NOMO-1 treated with dmso at 0.1 percent for 144 hours (cell line): ENCODE measurements around the gene GSTT2B.
"Not testable (repeated sequence)": the region's sequence is repeated elsewhere in the genome, so short reads cannot be mapped to it uniquely, and the experiment has no call there.

Source experiments
- DNase-seq: peaks from one replicate; lab custom pipeline; 2025; ENCODE audit not compliant: unreplicated experiment; lab: John Stamatoyannopoulos, UW

GSTT2B gene

DNA sequence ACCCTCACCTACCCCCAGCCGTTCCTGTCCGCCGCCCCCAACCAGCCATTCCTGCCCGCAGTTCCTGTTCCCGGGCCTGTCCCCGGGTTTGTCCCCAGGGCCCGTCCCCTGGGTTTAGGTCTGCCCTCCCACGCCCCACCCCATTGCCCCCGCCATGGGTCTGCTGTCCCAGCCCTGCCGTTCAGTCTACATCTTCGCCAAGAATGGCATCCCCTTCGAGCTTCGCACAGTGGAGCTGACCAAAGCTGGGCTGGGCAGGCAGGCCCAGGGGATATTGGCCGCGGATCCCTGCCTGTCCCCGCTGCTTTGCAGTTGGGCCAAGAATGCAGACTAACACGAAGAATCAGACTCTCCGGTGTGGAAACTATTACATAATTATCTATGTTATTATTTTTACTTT, 11.2 kb downstream of the GSTT2B start:
- not testable (repeated sequence) for DNase-seq

DNA sequence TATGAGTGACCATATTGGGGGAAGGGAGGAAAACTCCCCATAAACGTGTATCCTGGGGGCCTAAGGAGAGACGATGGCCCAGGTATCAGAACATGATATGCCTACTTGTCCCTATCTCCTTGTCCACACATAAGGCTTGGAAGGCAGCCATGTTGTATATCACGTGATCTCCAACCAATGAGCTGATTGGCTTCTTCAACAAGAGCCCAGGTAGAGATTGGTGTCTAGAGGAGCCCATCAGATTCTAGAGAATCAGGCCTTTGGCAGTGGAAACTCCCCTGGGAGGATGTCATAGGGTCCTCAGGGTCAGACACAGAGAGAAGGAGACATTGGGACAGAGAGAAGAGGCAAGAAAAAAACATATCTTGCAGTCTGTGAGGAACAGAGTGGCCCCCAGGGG, 13.6 kb downstream of the GSTT2B start:
- DNase-seq: not testable (repeated sequence)

DNA sequence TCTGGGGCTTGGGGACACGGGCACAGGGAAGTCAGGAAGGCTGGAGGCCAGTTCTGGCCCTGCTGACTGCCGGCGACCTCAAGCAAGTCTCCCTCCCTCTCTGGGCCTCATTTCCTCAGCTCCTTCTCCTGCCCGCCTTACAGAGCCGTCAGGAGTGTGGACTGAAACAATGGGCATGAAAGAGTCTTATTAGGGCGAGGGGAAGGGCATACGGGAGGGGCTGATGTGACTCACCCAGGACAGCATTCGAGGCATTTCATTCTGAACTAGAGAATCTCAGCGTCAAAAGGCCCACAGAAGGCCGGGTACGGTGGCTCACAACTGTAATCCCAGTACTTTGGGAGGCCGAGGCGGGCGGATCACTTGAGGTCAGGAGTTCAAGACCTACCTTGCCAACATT, 20.8 kb downstream of the GSTT2B start:
- not testable (repeated sequence) for DNase-seq

DNA sequence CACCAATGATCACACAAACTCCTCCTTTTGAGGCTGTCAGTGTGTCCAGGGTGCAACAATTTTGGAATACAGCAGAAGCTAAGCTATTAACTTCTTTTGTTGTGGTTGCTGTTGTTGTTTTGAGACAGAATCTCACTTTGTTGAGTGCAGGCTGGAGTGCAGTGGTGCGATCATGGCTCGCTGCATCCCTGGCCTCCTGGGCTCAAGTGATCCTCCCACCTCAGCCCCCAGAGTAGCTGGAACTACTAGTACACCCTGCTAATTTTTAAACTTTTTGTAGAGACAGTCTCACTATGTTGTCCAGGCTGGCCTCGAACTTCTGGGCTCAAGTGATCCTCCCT, 22.0 kb downstream of the GSTT2B start:
- DNase-seq: no peak

DNA sequence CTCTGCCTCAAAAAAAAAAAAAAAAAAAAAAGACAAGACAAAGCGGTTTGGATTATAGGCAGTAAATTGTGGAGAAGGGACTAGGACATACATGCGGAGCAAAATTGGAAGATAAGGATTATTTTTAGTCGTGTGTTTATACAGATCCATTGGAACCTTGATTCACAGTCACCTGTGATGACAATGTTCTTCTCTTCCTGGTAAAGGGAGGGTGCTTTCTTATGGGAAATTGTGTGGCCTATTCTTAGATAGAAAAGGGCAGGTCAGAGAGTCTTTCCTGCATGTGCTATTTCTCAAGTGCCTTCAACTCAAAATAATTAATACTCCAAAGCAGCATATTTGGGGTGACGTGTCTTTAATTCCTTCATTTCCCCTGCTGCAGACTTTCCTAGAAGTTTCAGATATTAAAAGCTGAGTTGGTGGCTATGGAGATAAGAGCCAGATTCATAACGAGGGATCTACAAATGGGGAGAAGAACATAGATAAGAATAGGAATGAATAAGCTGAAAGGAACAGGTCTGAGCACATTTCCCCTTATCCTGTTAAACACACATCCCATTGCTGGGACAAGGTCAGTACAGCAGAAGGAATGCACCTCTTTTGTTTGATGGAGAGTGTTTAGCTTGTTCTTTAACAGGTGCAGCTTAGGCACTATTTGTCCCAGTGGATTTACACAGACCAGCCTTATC, 22.5 kb downstream of the GSTT2B start:
- no peak for DNase-seq

DNA sequence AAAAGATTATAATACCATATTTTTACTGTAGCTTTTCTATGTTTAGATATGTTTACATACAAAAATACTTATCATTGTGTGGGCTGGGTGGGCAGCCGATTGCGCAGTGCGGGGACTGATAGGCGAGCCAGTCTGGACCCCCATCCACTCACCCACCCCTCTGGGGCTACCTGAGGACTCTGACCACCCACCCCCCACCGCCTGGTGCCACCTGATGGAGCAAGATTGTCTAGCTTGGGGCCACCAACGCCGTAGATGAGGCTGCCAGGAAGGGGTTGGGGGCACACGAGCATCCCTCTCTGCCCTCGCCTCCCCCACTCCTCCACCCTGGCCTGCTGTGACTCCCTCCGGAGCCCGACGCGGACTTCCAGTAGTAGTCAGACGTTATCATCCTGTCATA, 34.4 kb downstream of the GSTT2B start:
- no peak for DNase-seq

DNA sequence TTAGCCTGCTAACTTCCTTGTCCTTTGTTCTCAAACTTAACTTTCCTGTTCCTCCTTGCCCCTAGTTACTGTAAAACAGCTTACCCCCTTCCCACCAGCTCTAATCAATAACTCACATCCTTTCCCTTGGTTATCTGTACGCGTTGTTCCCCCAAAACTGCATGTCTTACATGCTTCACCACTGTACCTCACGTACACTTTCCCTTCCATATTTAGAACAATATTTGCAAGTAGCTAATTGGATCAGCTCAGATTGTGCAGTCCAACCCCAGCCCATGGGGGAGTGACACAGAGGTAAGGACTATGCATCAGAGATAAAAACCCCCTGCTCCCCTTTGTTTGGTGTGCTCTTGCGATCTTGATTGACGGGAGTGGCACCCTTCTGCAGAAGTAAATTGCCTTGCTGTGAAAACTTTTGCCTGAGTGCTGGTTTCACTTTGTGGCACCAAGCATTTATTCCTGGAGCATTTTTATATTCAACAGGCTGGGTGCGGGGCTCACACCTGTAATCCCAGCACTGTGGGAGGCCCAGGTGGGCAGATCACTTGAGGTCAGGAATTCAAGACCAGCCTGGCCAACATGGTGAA, 35.9 kb downstream of the GSTT2B start:
- DNase-seq: no peak

DNA sequence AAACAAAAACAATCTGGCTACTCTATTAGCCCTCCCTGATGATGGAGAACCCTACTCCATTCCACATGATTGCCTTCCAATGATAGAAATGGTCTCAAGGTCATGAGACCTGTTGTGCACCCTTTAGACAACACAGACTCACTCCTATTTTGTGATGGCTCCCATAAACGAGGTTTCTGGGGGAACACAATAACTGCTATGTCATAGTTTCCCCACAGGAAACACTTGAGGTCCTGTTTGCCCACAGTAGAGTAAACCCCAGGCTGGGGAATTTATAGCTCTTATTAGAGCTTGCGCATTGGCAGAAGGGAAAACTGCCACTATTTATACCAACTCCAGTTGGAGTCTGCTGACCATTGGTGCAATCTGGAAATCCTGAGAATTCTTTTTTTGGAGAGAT, 38.1 kb downstream of the GSTT2B start:
- no peak for DNase-seq

DNA sequence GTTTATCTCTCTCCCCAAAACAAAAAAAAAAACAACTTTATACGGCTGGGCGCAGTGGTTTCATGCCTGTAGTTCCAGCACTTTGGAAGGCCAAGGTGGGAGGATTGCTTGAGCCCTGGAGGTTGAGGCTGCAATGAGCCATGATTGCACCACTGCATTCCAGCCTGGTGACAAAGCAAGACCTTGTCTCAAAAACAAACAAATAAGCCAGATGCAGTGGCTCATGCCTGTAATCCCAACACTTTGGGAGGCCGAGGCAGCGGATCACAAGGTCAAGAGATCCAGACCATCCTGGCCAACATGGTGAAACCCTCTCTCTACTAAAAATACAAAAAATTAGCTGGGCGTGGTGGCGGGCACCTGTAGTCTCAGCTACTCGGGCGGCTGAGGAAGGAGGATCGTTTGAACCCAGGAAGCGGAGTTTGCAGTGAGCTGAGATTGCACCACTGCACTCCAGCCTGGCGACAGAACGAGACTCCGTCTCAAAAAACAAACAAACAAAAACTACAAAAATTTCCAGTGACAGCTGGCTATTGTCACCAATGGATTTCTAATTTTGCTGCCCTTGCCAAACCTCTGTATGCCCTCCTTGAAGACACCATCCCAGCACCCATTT, 39.3 kb downstream of the GSTT2B start:
- not testable (repeated sequence) for DNase-seq

DNA sequence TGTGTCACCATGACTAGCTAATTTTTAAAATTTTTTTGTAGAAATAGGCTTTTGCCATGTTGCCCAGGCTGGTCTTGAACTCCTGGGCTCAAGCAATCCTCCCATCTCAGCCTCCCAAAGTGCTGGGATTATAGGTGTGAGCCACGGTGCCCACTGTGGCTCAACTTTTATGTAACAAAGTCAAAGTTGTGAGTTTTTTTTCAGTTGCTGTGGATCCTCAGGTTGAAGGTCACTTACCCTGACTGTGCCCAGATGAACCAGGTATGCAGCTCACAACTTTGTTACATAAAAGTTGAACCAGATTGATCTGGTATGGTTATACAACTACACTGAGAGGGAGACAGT, 40.8 kb downstream of the GSTT2B start:
- not testable (repeated sequence) for DNase-seq

DNA sequence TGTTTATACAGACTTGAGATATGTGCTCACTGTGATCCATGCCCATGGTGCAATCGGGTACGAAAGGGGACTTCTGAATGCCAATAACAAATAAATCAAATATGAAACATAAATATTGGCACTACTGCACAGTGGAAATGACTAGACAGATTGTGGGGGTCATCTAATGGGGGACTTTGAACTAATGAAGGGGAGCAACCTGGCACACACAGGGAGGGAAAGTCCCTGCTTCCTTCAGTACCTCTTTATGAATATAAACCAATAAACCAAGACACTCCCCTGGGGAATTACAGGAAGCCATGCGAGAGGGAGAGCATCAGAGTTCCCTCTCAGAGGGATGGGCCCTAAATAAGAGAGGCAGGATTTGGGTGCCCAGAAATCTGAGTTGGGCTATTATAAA, 45.7 kb downstream of the GSTT2B start:
- DNase-seq: no peak

DNA sequence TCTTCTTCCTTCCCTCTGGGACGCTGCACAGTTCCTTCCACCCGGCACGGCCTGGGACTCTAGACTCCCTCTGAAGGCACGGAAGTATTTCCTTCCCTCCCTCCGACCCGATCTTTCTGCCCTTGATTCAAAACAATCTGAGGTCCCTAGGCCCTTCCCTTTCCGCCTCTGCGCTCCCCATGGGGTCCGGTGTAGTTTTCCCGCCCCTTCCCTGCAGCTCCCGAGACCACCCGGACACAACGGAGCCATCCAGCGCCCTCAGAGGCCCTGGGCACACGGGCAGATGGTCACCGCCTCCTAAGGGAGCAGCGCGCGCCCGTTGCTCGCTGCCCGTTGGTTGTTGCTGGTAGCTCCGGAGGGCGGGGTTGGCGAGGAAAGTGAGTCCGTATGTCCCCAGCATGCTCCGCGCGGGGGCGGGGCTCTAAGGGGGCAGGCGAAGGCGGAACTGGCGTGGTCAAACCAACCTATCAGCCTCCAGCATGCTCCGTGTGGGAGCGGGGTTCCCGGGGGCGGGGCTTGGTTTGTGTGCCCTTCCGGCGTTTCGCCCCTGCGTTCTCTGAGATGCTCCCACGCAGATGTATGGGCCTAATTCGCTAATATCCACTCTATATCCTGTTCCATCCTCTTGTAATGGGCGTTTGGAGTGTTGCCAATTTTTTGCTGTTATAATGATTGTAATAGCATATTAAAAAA, 47.2 kb downstream of the GSTT2B start:
- peak; percentile 96 for DNase-seq

DNA sequence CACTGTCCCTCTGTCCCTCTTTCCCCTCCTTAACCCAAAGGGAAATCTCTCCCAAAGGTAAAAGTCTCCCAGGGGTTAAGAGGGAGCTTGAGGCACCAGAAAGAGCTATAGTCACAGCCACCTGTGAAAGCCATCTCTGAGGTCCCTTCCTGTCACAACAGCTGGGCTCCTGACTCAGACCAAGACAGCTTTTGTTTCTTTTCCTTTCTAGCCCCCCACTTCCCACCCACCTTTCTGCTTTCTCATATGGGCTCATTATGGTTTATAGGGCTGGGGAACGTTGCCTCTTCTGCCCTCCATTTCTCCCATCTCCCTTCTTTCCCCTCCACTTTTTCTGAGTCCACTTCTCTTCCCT, 47.7 kb downstream of the GSTT2B start:
- DNase-seq: no peak

DNA sequence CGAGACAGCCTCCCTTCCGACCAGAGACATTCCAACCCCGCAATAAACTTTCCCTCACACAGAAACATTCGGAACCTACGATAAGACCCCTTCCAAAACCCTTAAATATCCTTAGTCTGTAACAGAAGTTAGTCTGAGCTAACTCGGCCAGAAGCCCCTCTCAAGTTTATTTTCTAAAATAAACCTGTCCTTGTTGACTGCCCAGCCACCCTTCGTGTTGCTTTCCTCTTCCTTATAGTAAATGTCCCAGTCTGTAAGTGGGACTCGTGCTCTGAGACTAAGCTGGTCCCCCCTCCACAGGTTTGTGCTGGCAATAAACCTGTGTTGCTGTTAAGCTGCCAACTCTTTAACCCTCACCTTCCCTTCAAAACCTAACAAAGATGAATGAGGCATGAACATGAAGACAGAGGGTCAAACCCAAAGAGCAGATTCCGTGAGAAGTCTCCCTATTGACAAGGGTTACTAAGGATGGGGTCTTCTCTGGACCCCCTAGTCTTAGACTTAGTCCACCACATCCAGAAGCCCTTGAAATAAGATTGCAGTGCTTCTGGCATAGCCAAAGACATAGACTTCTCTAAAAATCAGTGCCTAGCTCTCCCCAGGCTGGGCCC, 48.6 kb downstream of the GSTT2B start:
- no peak for DNase-seq

DNA sequence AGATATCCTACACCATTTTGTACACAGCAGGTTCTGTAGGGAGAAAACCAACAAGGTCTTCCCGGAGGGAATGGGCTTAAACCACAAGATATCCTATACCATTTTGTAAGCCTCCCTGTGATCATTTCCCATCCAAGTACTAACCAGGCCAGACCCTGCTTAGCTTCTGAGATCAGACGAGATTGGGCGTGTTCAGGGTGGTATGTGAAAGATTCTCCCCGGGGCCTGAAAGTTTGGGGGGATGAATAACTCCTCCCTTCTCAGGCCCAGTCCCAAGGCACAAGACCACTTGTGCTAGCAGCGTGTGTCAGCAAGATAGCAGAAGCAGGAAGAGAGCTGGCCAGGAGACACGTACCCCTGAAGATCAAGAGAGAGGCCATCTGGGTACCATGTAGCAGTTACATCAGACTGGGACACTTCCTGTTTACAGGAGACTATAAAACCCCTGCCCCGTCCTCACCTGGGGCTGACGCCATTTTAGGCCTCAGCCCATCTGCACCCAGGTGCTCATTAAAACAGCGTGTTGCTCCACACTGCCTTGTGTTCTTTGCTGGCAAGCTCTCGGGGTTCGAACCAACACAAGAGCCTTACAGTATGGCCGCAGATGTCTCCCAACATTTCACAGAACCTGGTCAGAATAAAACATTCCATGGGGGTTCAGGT, 49.5 kb downstream of the GSTT2B start:
- no peak for DNase-seq

DNA sequence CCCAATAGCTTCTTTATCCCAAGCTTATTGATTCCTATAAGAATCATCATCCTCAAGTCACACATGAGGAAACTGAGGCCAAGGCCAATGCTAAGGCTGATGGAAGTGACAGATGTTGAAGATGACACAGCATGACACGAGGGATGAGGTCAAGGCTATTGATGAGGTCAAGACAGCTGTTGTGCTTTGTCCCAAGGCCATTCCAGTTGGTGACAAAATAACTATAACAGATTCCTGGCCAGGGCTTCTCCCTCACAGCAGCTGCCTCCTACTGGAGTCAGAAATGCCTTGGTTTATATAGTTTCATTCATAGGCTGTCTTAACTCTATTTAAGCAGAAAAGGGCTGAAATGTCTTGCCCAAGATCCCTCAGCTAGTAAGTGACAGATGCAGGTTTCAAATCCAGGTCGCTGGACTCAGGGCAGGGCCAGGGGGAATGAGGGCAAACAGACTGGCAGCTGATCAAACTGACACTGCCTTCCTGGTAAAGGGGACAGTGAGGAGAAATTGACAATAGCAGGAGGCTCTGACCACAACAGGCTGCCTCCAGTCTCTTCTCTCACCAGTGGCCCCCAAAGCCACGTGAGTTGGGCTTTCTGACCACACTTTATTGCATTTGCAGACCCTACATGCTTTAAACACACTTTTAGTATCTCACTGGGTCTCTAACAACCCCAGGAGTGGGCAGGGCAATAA, 50.4 kb downstream of the GSTT2B start:
- DNase-seq: no peak

DNA sequence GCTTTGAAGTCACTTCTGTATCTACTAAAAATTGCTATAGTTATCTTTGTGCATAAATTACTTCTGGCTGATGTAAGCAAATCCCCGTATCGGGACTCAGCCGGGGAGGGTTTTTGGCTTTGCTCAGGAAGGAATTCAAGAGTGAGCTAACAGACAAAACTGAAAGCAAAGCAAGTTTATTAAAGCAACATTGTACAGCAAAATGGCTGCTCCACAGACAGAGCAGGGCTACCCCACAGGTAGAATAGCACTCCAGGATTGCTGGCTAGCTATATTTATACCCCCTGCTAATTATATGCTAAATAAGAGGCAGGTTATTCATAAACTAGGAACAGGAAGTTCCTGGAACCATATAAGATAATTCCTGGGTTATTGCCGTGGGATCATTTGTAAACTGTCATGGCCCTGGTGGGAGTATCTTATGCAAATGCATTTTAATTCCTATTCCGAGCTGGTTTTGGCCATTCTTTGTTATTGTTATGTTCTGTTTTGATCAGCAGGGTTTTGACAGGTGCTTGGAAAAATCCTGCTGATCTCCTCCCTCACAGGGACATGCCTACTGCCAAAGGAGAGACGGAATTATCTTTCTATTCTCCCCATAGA, 51.6 kb downstream of the GSTT2B start:
- DNase-seq: no peak

DNA sequence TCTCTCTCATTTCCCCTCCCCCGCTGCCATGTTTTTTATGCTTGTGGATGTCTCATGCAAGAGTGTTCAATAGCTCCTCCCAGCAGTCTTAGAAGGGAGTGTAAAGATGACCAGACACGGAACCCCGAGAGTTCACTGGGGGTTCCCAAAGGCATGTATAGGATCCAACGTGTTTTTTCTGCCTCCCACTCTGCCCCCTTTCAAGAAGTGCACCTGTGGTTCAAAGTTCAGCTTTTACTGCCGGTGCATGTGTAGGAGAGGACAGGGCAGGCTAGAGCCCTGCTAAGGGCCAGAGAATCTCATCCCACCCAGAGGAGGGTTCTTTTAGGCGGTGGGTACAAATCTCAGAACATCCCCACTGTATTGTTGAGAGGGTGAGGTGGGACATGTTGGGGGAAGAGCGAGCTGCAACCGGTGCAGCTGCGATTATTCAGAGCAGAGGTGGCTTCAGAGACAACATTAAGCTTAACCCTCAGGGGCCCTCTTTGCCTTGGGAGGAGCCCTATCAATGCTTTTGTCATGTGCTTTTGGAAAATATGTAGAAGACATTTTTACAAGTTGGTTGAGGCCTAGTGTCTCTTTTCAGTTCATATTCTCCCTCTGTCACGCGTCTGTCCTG, 52.3 kb downstream of the GSTT2B start:
- no peak for DNase-seq

DNA sequence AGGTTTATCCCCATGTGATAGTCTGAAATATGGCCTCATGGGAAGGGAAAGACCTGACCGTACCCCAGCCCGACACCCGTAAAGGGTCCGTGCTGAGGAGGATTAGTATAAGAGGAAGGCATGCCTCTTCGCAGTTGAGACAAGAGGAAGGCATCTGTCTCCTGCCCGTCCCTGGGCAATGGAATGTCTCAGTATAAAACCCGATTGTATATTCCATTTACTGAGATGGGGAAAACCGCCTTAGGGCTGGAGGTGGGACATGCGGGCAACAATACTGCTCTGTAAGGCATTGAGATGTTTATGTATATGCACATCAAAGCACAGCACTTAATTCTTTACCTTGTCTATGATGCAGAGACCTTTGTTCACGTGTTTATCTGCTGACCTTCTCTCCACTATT, 53.6 kb downstream of the GSTT2B start:
- not testable (repeated sequence) for DNase-seq
